ENCODE data around the gene SH3BP2. TPM values are rescaled to one million over a fixed set of nuclear protein-coding genes. Genes with fewer than 3 reads are reported as not detected.
A peak's percentile ranks its signal among the peaks of the same experiment; 100 is the strongest.

Gene SH3BP2
- total and polyA plus RNA-seq, 2 donors from 2014 or later: 27.3 to 128 TPM

DNA sequence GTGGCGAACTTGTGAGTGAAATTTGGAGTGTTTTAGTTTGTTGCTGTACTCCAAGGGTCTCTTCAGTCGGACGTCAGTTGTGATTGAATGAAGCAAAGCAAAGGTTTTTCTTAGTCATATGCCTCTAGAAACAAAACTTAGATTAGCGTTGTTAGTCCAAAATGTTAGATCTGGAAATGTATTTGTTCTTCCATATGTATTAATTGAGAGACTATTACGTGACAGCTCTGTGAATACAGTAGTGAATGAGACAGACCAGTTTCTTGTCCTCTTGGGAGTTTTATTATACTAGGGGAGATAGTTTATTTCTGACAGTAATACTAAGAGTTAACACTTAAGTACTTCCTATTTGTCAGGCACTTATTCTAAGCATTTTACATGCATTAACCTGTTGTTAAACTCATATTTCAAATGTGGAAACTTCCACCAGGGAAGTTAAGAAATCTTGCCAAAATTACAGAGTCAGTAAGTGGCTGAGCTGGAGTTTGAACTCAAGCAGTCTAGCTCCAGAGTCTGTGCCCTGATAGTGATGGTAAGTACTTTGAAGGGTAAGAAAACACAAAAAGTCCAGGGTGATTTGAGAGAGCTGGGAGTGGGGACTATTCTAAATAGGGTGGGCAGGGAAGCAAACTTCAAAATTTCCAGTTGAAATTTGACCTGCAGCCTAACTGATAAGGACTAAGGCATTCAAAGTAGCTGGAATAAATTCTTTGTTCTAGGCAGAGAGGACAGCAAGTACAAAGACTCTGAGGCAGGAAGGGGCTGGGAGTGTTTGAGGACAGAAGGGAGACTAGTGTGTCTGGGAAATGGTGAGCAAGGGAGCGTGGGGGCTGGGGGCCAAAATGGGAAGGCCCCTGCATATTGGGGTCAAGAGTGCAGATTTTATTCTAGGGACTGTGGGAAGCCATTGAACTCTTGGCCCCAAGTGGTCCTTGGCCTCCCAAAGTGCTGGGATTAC is 67.8 kb downstream of the SH3BP2 start:
- no peak for FAIRE-seq
- intact Hi-C loops (cut with DNase I): no loop called here
- peaks cover 14 to 49% (median 31%) of the 10 kb centered on the region in 3 donors for H3K4me1 ChIP-seq (ENCODE audit: control insufficient read depth in 2 of 3, insufficient read depth in 2 of 3, low read depth in 1 of 3, low read length in 3 of 3)
- H3K9ac ChIP-seq (ENCODE audit: low read length in 3 of 3): peak overlapping the region in 1 of 3 donors; percentile 29
- peak in 2 of 5 donors; percentile 63 to 82 for DNase-seq
- TF ChIP-seq, protein P1, sequence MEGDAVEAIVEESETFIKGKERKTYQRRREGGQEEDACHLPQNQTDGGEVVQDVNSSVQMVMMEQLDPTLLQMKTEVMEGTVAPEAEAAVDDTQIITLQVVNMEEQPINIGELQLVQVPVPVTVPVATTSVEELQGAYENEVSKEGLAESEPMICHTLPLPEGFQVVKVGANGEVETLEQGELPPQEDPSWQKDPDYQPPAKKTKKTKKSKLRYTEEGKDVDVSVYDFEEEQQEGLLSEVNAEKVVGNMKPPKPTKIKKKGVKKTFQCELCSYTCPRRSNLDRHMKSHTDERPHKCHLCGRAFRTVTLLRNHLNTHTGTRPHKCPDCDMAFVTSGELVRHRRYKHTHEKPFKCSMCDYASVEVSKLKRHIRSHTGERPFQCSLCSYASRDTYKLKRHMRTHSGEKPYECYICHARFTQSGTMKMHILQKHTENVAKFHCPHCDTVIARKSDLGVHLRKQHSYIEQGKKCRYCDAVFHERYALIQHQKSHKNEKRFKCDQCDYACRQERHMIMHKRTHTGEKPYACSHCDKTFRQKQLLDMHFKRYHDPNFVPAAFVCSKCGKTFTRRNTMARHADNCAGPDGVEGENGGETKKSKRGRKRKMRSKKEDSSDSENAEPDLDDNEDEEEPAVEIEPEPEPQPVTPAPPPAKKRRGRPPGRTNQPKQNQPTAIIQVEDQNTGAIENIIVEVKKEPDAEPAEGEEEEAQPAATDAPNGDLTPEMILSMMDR (IDR thresholded peaks at IDR 0.05; ENCODE audit: borderline replicate concordance, extremely low read depth, insufficient read depth): no peak
- H3K27ac ChIP-seq (ENCODE audit: low read depth in 2 of 2, low read length in 2 of 2): peak overlapping the region; percentile 56 to 68
- H3K9me3 ChIP-seq (ENCODE audit: control insufficient read depth in 2 of 3, insufficient read depth in 1 of 3, low read length in 3 of 3): no peaks in the 10 kb centered on the region
- H3K4me3 ChIP-seq (ENCODE audit: low read length in 3 of 3): peak overlapping the region in 1 of 3 donors; percentile 1
- H3K36me3 ChIP-seq (ENCODE audit: control insufficient read depth in 2 of 3, insufficient read depth in 3 of 3, low read length in 3 of 3): no peaks in the 10 kb centered on the region
- H3K27me3 ChIP-seq (ENCODE audit: control insufficient read depth, insufficient read depth, low read length): no peaks in the 10 kb centered on the region

DNA sequence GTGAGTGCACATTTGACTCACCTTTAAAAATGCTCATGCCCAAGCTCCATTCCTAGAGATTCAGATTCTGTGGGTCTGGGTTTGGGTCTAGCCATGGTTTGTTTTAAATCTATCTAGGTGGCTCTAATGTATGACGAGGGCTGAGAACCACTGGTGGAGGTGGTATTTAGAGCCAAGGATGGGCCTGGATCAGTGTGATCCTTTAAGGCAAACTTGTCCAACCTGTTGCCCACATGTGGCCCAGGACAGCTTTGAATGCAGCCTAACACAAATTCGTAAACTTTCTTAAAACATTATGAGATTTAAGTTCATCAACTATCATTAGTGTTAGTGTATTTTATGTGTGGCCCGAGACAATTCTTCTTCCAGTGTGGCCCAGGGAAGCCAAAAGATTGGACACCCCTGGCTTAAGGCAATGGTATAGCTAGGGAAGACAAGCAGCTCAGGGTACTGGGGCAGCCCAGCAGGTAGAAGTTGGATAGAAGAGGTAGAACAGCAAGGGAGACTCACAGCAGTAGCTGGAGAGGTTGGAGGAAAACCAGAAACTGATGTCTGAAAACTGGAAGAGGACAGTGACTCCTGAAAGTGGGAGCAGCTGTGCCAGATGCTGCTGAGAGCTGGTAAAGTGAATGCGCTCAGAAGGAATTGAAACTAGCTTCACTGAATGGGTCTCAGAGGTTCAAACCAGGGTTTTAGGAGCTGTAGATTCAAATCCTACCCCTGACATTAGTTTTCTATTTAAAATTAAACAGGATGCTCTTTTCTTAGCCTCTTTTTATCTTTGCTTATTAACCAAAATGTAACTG is 68.9 kb downstream of the SH3BP2 start:
- H3K36me3 ChIP-seq (ENCODE audit: control insufficient read depth in 2 of 3, insufficient read depth in 3 of 3, low read length in 3 of 3): no peaks in the 10 kb centered on the region
- no peaks in the 10 kb centered on the region for H3K9me3 ChIP-seq (ENCODE audit: control insufficient read depth in 2 of 3, insufficient read depth in 1 of 3, low read length in 3 of 3)
- no peak for DNase-seq
- no peaks in the 10 kb centered on the region for H3K27me3 ChIP-seq (ENCODE audit: control insufficient read depth, insufficient read depth, low read length)
- H3K4me3 ChIP-seq (ENCODE audit: low read length in 3 of 3): peak overlapping the region in 2 of 3 donors; percentile 0 to 36
- H3K4me1 ChIP-seq (ENCODE audit: control insufficient read depth in 2 of 3, insufficient read depth in 2 of 3, low read depth in 1 of 3, low read length in 3 of 3): peaks cover 14 to 54% (median 36%) of the 10 kb centered on the region in 3 donors
- H3K9ac ChIP-seq (ENCODE audit: low read length in 3 of 3): no peak overlapping the region
- peak overlapping the region; percentile 56 to 66 for H3K27ac ChIP-seq (ENCODE audit: low read depth in 2 of 2, low read length in 2 of 2)
- FAIRE-seq: no peak
- intact Hi-C loops (cut with DNase I): no loop called here
- TF ChIP-seq, protein P1 (IDR thresholded peaks at IDR 0.05; ENCODE audit: borderline replicate concordance, extremely low read depth, insufficient read depth): no peak

DNA sequence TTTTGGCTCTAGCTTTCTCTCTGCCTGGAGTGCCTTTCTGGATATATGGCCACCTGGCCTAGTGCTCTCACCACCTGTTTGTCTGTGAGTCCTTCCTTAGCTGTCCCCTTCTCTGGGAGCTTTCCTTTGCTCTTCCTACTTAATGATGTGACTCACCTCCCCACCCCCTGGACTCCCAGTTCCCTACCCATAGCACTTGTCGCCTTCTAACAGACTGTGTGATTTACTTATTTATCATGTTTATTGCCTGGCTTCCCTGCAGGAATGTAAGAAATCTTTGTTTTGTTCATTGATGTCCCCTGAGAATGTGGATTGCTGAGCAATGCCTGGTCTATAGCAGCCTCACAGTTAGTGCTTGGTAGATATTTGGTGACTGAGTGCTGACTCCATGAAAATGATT is 69.6 kb downstream of the SH3BP2 start:
- H3K36me3 ChIP-seq (ENCODE audit: control insufficient read depth in 2 of 3, insufficient read depth in 3 of 3, low read length in 3 of 3): no peaks in the 10 kb centered on the region
- TF ChIP-seq, protein P1 (IDR thresholded peaks at IDR 0.05; ENCODE audit: borderline replicate concordance, extremely low read depth, insufficient read depth): no peak
- DNase-seq (peak in 1 of 5 donors; percentile 56), FAIRE-seq (no peak)
- H3K27me3 ChIP-seq (ENCODE audit: control insufficient read depth, insufficient read depth, low read length): no peaks in the 10 kb centered on the region
- no peaks in the 10 kb centered on the region for H3K9me3 ChIP-seq (ENCODE audit: control insufficient read depth in 2 of 3, insufficient read depth in 1 of 3, low read length in 3 of 3)
- H3K4me3 ChIP-seq (ENCODE audit: low read length in 3 of 3): peak overlapping the region in 2 of 3 donors; percentile 0 to 9
- intact Hi-C loops (cut with DNase I): no loop called here
- H3K4me1 ChIP-seq (ENCODE audit: control insufficient read depth in 2 of 3, insufficient read depth in 2 of 3, low read depth in 1 of 3, low read length in 3 of 3): peaks cover 17 to 59% (median 43%) of the 10 kb centered on the region in 3 donors
- H3K27ac ChIP-seq (ENCODE audit: low read depth in 2 of 2, low read length in 2 of 2): peak overlapping the region; percentile 56 to 66
- H3K9ac ChIP-seq (ENCODE audit: low read length in 3 of 3): no peak overlapping the region

Measured in kidney (tissue), 14 donors.